Panc1 (cell line): ENCODE results near the gene MUC5B. TPM values are rescaled to one million over a fixed set of nuclear protein-coding genes. Genes with fewer than 3 reads are reported as not detected.

Source experiments
- ATAC-seq: fragments of 200-7000 bp; cut with Tn5 transposase; 2 replicates; pipeline ENCODE4 v1.9.1; 2020; ENCODE audit warnings: mild to moderate bottlenecking, moderate library complexity
- BruUV-seq: library from RNA; stranded (reverse); fragments of 400-500 nt; replicated peaks from 2 replicates; lab custom pipeline; 2021; lab: Mats Ljungman, UMichigan
- CTCF ChIA-PET: fragments of 300-600 bp; sonication (Branson Sonifier 250); formaldehyde crosslinking; loops from one replicate; lab custom pipeline; 2022; ENCODE audit warnings: antibody characterized with exemption; lab: Charles Lee
- POLR2A ChIA-PET: fragments of 300-600 bp; sonication (Branson Sonifier 250); formaldehyde crosslinking; loops from one replicate; lab custom pipeline; 2022; ENCODE audit warnings: antibody characterized with exemption; lab: Charles Lee
- DNase-seq: peaks from one replicate; pipeline ENCODE4 v3.0.0-alpha.2; 2010; ENCODE audit warnings: low read depth, low spot score
- H3K27ac ChIP-seq: 2 replicates; pipeline ENCODE4 v1.5.1; 2011; ENCODE audit warnings: mild to moderate bottlenecking, low read length, inconsistent platforms
- H3K27me3 ChIP-seq: fragments of 200-500 bp; sonication (Bioruptor generic); 2 replicates; pipeline ENCODE4 v1.6.0; 2014; ENCODE audit warnings: low read length, inconsistent platforms; ENCODE audit not compliant: control insufficient read depth, insufficient read depth
- H3K36me3 ChIP-seq: fragments of 200-500 bp; sonication (Bioruptor generic); 2 replicates; pipeline ENCODE4 v1.5.1; 2014; ENCODE audit warnings: inconsistent platforms, mild to moderate bottlenecking, low read length, moderate library complexity; ENCODE audit not compliant: control insufficient read depth, insufficient read depth
- H3K4me1 ChIP-seq: 2 replicates; pipeline ENCODE4 v1.5.1; 2011; ENCODE audit warnings: inconsistent platforms, mild to moderate bottlenecking, low read length, moderate library complexity; ENCODE audit not compliant: control insufficient read depth, insufficient read depth
- H3K4me3 ChIP-seq, 2 experiments: 2 replicates each; pipeline ENCODE4 v1.5.1; 2011 to 2012; ENCODE audit warnings: low read depth in 2 of 2, low read length in 2 of 2, mild to moderate bottlenecking in 2 of 2, inconsistent platforms in 1 of 2, moderate library complexity in 1 of 2
- H3K9me3 ChIP-seq: fragments of 200-500 bp; sonication (Bioruptor generic); 2 replicates; pipeline ENCODE4 v1.5.1; 2014; ENCODE audit warnings: low read depth, mild to moderate bottlenecking, inconsistent platforms, low read length, moderate library complexity; ENCODE audit not compliant: control insufficient read depth, insufficient read depth
- CTCF ChIP-seq: fragments of 450-650 bp; IDR thresholded peaks from 2 replicates; pipeline ENCODE4 v1.5.1; 2017; ENCODE audit warnings: mild to moderate bottlenecking
- REST ChIP-seq, 2 experiments: IDR thresholded peaks; 2 replicates each; pipeline ENCODE4 v1.6.1; 2011 to 2012; ENCODE audit warnings: low read depth in 2 of 2, control low read depth in 1 of 2, low read length in 1 of 2, mild to moderate bottlenecking in 1 of 2, moderate library complexity in 1 of 2; ENCODE audit not compliant: insufficient read depth in 1 of 2
- SIN3A ChIP-seq: IDR thresholded peaks from 2 replicates; pipeline ENCODE4 v1.6.1; 2012; ENCODE audit warnings: low read depth, mild to moderate bottlenecking, low read length, moderate library complexity, borderline replicate concordance; ENCODE audit not compliant: insufficient read depth
- TCF7L2 ChIP-seq: IDR thresholded peaks from 2 replicates; pipeline ENCODE4 v1.6.1; 2011; ENCODE audit warnings: mild to moderate bottlenecking, low read depth, low read length, inconsistent platforms
- in situ Hi-C: cut with HindIII; loops from 2 replicates; pipeline ENCODE4 v1.10.0; 2016; ENCODE audit warnings: low sequenced_read_pairs, low pct_unique_long_range_greater_than_20kb
- intact Hi-C: fragments of 100-400 bp; cut with micrococcal nuclease; formaldehyde crosslinking; loops from one replicate; pipeline ENCODE4 v1.10.0; 2022; ENCODE audit not compliant: unreplicated experiment
- total RNA-seq: library from RNA; stranded (reverse); gene quantifications from one replicate; pipeline ENCODE4 v1.2.1, GENCODE V29; 2021; ENCODE audit not compliant: unreplicated experiment

Gene MUC5B
- total RNA-seq, 1 experiment from 2014 or later: 1.2 TPM

- Histone ChIP-seq H3K27me3 (no peaks in the 10 kb centered on the region), H3K36me3 (no peaks in the 10 kb centered on the region), H3K9me3 (no peaks in the 10 kb centered on the region), H3K27ac (no peak overlapping the region), H3K4me3 (no peak overlapping the region), H3K4me1 (no peaks in the 10 kb centered on the region)
- ChIA-PET POLR2A (no interaction called here), CTCF (no interaction called here)
- no TSS peak for BruUV-seq
- intact Hi-C loops: no loop called here
- no peak for DNase-seq
- no peak for ATAC-seq
- in situ Hi-C loops: no loop called here
- no peak for TF ChIP-seq SIN3A
Observed at GRCh38 chr11:1174441-1175370, 48.2 kb upstream of the MUC5B start.

GRCh38 chr11:1175461-1176223 lies 47.2 kb upstream of the MUC5B start:
- no peaks in the 10 kb centered on the region for H3K27me3 ChIP-seq
- ChIA-PET CTCF (no interaction called here), POLR2A (no interaction called here)
- no peak for TF ChIP-seq SIN3A
- no peak for TF ChIP-seq TCF7L2
- no peak for TF ChIP-seq CTCF
- TF ChIP-seq REST (IDR thresholded peaks at IDR 0.05; ENCODE audit: insufficient read depth in 1 of 2, low read depth in 2 of 2, low read length in 1 of 2): no peak
- ATAC-seq: no peak
- no TSS peak for BruUV-seq
- no peaks in the 10 kb centered on the region for H3K9me3 ChIP-seq
- no peak for DNase-seq
- in situ Hi-C loops: no loop called here
- no peaks in the 10 kb centered on the region for H3K4me1 ChIP-seq
- no peak overlapping the region for H3K4me3 ChIP-seq
- H3K27ac ChIP-seq: no peak overlapping the region
- intact Hi-C loops: no loop called here
- H3K36me3 ChIP-seq: no peaks in the 10 kb centered on the region
